Measurements from ENCODE around the gene CKAP2L.

DNA sequence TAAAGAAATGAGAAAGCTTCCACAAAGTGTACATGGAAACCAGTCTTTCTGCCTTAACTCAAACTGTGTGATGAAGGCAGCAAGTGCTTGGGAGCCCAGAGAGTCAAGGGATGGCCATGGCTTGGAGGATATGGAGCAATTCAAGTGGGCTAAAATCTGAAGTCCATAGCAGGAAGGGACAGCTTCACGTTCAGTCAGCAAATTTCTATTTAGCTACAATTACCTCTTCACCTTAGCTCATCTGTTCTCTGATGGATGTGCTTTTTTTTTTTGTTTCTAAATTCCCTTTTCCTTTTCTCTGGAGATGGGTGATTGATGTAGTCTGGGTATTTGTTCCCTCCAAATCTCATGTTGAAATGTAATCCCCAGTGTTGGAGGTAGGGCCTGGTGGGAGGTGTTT is 24.8 kb upstream of the CKAP2L start:
- TF ChIP-seq EZH2phosphoT487 (IDR thresholded peaks at IDR 0.05; ENCODE audit: insufficient read depth, low read depth) (no peak), EZH2 (IDR thresholded peaks at IDR 0.05; ENCODE audit: insufficient read depth, poor library complexity, severe bottlenecking) (no peak)

All from GM23248 (cell line).